HCT116 (cell line): ENCODE measurements around the gene COL4A4. TPM values are rescaled to one million over a fixed set of nuclear protein-coding genes. Genes with fewer than 3 reads are reported as not detected.

Experiments
- ATAC-seq: fragments of 200-7000 bp; cut with Tn5 transposase; 2 replicates; pipeline ENCODE4 v1.9.1; 2020; ENCODE audit warnings: mild to moderate bottlenecking, moderate library complexity
- BruUV-seq: library from RNA; stranded (reverse); fragments of 400-500 nt; replicated peaks from 2 replicates; lab custom pipeline; 2021; lab: Mats Ljungman, UMichigan
- CTCF ChIA-PET: fragments of 300-600 bp; sonication (Branson Sonifier 250); formaldehyde crosslinking; loops from one replicate; lab custom pipeline; 2021; ENCODE audit warnings: antibody characterized with exemption; lab: Charles Lee
- POLR2A ChIA-PET: fragments of 300-600, 350-600 bp; sonication (Branson Sonifier 250); formaldehyde crosslinking; loops from one replicate; lab custom pipeline; 2021; ENCODE audit warnings: antibody characterized with exemption; lab: Charles Lee
- RAD21 ChIA-PET, 2 experiments: fragments of 300-600 bp; sonication (Branson Sonifier 250); formaldehyde crosslinking; loops; one replicate each; lab custom pipeline; 2023; ENCODE audit warnings: low total read pairs in 2 of 2; ENCODE audit not compliant: uncharacterized antibody in 2 of 2, unreplicated experiment in 2 of 2, low non-redundant PET in 1 of 2; lab: Charles Lee
- DNase-seq: peaks from one replicate; pipeline ENCODE4 v3.0.0-alpha.2; 2010; ENCODE audit warnings: low read depth, low spot score
- H2AFZ ChIP-seq: fragments of 200-600 bp; shearing (Covaris generic), sonication (generic); 2 replicates; pipeline ENCODE4 v1.6.1; 2017; ENCODE audit warnings: low read depth, mixed run types, mixed read lengths, antibody characterized with exemption, low read length; ENCODE audit not compliant: poor library complexity, severe bottlenecking
- H3K27ac ChIP-seq: 2 replicates; pipeline ENCODE4 v1.5.1; 2012; ENCODE audit warnings: low read depth, low read length
- H3K27me3 ChIP-seq: fragments of 200-600 bp; sonication (generic); 2 replicates; pipeline ENCODE4 v1.6.1; 2016; ENCODE audit warnings: mixed run types, low read length, mixed read lengths; ENCODE audit not compliant: insufficient read depth
- H3K36me3 ChIP-seq, 2 experiments: fragments of 200-500 bp in 1 of 2; fragments of 200-600 bp in 1 of 2; sonication (Bioruptor generic) in 1 of 2; sonication (generic) in 1 of 2; 2 replicates each; pipeline versions ENCODE4 v1.5.1 to v1.6.1; 2014 to 2016; ENCODE audit warnings: low read length in 2 of 2, inconsistent platforms in 1 of 2, mixed read lengths in 1 of 2, mixed run types in 1 of 2; ENCODE audit not compliant: insufficient read depth in 2 of 2, control insufficient read depth in 1 of 2
- H3K4me1 ChIP-seq, 2 experiments: fragments of 200-600 bp in 1 of 2; sonication (generic) in 1 of 2; 2 replicates each; pipeline versions ENCODE4 v1.5.1 to v1.6.1; 2012 to 2017; ENCODE audit warnings: low read length in 2 of 2, inconsistent platforms in 1 of 2, mild to moderate bottlenecking in 1 of 2, mixed read lengths in 1 of 2, mixed run types in 1 of 2, moderate library complexity in 1 of 2; ENCODE audit not compliant: insufficient read depth in 2 of 2, control insufficient read depth in 1 of 2
- H3K4me2 ChIP-seq: fragments of 200-600 bp; sonication (generic); 2 replicates; pipeline ENCODE4 v1.6.1; 2017; ENCODE audit warnings: mixed run types, low read length, mixed read lengths
- H3K4me3 ChIP-seq, 2 experiments: fragments of 200-600 bp in 1 of 2; sonication (generic) in 1 of 2; replicated peaks in 1 of 2; 2 replicates each; pipeline ENCODE4 v1.5.1; 2011 to 2016; ENCODE audit warnings: low read length in 2 of 2, control low read depth in 1 of 2, low read depth in 1 of 2, mild to moderate bottlenecking in 1 of 2, mixed read lengths in 1 of 2, mixed run types in 1 of 2
- H3K79me2 ChIP-seq: fragments of 200-600 bp; sonication (generic); 2 replicates; pipeline ENCODE4 v1.6.1; 2017; ENCODE audit warnings: mild to moderate bottlenecking, mixed run types, low read length, moderate library complexity, mixed read lengths; ENCODE audit not compliant: insufficient read depth
- H3K9ac ChIP-seq: fragments of 200-600 bp; sonication (generic); 2 replicates; pipeline ENCODE4 v1.6.1; 2016; ENCODE audit warnings: low read length, mixed read lengths
- H3K9me2 ChIP-seq: fragments of 200-600 bp; sonication (generic), shearing (Covaris generic); 2 replicates; pipeline ENCODE4 v1.6.1; 2017; ENCODE audit warnings: mixed run types, mild to moderate bottlenecking, moderate library complexity; ENCODE audit not compliant: insufficient read depth
- H3K9me3 ChIP-seq, 2 experiments: fragments of 200-500 bp in 1 of 2; fragments of 200-600 bp in 1 of 2; sonication (Bioruptor generic) in 1 of 2; sonication (generic) in 1 of 2; 2 replicates each; pipeline ENCODE4 v1.6.1; 2014 to 2017; ENCODE audit warnings: low read length in 2 of 2, mixed read lengths in 2 of 2, inconsistent platforms in 1 of 2, low read depth in 1 of 2, mild to moderate bottlenecking in 1 of 2, mixed run types in 1 of 2, moderate library complexity in 1 of 2; ENCODE audit not compliant: control insufficient read depth in 1 of 2, insufficient read depth in 1 of 2
- H4K20me1 ChIP-seq: fragments of 200-600 bp; sonication (generic), shearing (Covaris generic); 2 replicates; pipeline ENCODE4 v1.6.1; 2017; ENCODE audit warnings: mixed run types, mild to moderate bottlenecking, moderate library complexity; ENCODE audit not compliant: insufficient read depth
- ATF3 ChIP-seq: IDR thresholded peaks from 2 replicates; pipeline ENCODE4 v1.6.1; 2012
- CBX3 ChIP-seq: IDR thresholded peaks from 2 replicates; pipeline ENCODE4 v1.6.1; 2012; ENCODE audit warnings: low read depth
- CEBPB ChIP-seq: IDR thresholded peaks from 2 replicates; pipeline ENCODE4 v1.6.1; 2012; ENCODE audit warnings: low read depth
- EGR1 ChIP-seq: IDR thresholded peaks from 2 replicates; pipeline ENCODE4 v1.6.1; 2012; ENCODE audit warnings: low read depth
- ELF1 ChIP-seq: IDR thresholded peaks from 2 replicates; pipeline ENCODE4 v1.6.1; 2012; ENCODE audit warnings: low read depth, borderline replicate concordance
- EZH2 ChIP-seq: fragments of 200-600 bp; sonication (generic); IDR thresholded peaks from 2 replicates; pipeline ENCODE4 v1.6.1; 2017; ENCODE audit warnings: antibody characterized with exemption, mixed run types
- EZH2phosphoT487 ChIP-seq: fragments of 200-600 bp; IDR thresholded peaks from 2 replicates; pipeline ENCODE4 v1.6.1; 2018; ENCODE audit warnings: antibody characterized with exemption, borderline replicate concordance
- JUND ChIP-seq: IDR thresholded peaks from 2 replicates; pipeline ENCODE4 v1.6.1; 2012
- MAX ChIP-seq: IDR thresholded peaks from 2 replicates; pipeline ENCODE4 v1.6.1; 2012
- POLR2A ChIP-seq: IDR thresholded peaks from 2 replicates; pipeline ENCODE4 v1.7.0; 2011; ENCODE audit warnings: borderline replicate concordance; ENCODE audit not compliant: insufficient read depth, insufficient read length; ENCODE audit errors: extremely low read depth
- RAD21 ChIP-seq: IDR thresholded peaks from 2 replicates; pipeline ENCODE4 v1.6.1; 2012; ENCODE audit warnings: low read depth, mild to moderate bottlenecking
- REST ChIP-seq: IDR thresholded peaks from 2 replicates; pipeline ENCODE4 v1.6.1; 2012; ENCODE audit warnings: low read depth
- TCF7L2 ChIP-seq: IDR thresholded peaks from 2 replicates; pipeline ENCODE4 v1.7.0; 2011; ENCODE audit warnings: borderline replicate concordance, inconsistent platforms; ENCODE audit not compliant: insufficient read depth, insufficient read length; ENCODE audit errors: extremely low read depth
- ZFX ChIP-seq: fragments of 450-650 bp; IDR thresholded peaks from 2 replicates; pipeline ENCODE4 v1.6.1; 2017
- ZNF274 ChIP-seq: fragments of 200-500 bp; sonication (Bioruptor generic); IDR thresholded peaks from 2 replicates; pipeline ENCODE4 v1.6.1; 2014; ENCODE audit warnings: mild to moderate bottlenecking, low read depth, low read length, inconsistent platforms
- intact Hi-C: fragments of 100-400 bp; cut with micrococcal nuclease; formaldehyde crosslinking; loops from 2 replicates; pipeline ENCODE4 v1.10.0; 2022
- total RNA-seq: library from RNA; stranded (reverse); gene quantifications from one replicate; pipeline ENCODE4 v1.2.1, GENCODE V29; 2021; ENCODE audit not compliant: unreplicated experiment

Gene COL4A4
- total RNA-seq, 1 experiment from 2014 or later: 5.9 TPM

- TF ChIP-seq CBX3 (no peak), EGR1 (no peak), RAD21 (no peak), POLR2A (no peak), TCF7L2 (no peak), CEBPB (no peak), EZH2 (no peak), JUND (no peak), ELF1 (no peak), MAX (no peak), ZNF274 (no peak), ZFX (no peak), REST (no peak), ATF3 (no peak), EZH2phosphoT487 (no peak)
- Histone ChIP-seq H3K4me2 (no peak overlapping the region), H3K27me3 (no peaks in the 10 kb centered on the region), H3K27ac (no peak overlapping the region), H3K4me1 (no peaks in the 10 kb centered on the region), H3K79me2 (no peaks in the 10 kb centered on the region), H4K20me1 (no peaks in the 10 kb centered on the region), H3K36me3 (no peaks in the 10 kb centered on the region), H3K9me3 (no peaks in the 10 kb centered on the region), H3K4me3 (no peak overlapping the region), H2AFZ (no peak overlapping the region), H3K9ac (no peak overlapping the region), H3K9me2 (no peaks in the 10 kb centered on the region)
- ChIA-PET CTCF (interaction anchor here (1.5 kb wide), 1 partner anchor 111 kb away, joined by 5 read pairs; no protein-coding TSS in a partner anchor), POLR2A (no interaction called here), RAD21 (no interaction called here)
- intact Hi-C loops: loop anchor here (10.0 kb wide), 2 partner anchors 278 to 348 kb away; partner anchors contain the start of gene AGFG1
- no peak for DNase-seq
- no TSS peak for BruUV-seq
- no peak for ATAC-seq
Observed at GRCh38 chr2:227127201-227127600, 36.8 kb downstream of the COL4A4 start.
